Amygdala (tissue), 56 donors: ENCODE results near the gene TNS3.
"Not testable (repeated sequence)": the region's sequence is repeated elsewhere in the genome, so short reads cannot be mapped to it uniquely, and the experiment has no call there.

Source experiments
- DNase-seq, 56 donors: peaks; one replicate each; lab custom pipeline; 2025; lab: John Stamatoyannopoulos, UW

TNS3 gene

DNA sequence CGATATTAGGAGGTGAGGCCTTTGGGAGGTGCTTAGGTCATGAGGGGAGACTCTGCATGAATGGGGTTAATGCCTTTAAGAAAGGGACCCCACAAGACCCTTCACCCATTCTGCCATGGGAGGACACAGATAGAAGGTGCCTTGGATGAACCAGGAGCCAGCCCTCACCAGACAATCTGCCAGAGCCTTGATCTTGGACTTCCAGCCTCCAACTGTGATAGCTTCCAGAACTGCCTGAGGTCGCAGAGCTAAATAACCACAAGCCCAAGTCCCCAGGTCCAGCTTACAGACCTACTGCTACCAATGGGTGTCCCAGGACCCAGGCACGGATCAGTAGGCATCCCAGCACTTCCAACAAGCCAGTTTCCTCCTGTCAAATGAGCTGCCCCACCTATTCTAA is 37.5 kb downstream of the TNS3 start:
- DNase-seq = no peak

DNA sequence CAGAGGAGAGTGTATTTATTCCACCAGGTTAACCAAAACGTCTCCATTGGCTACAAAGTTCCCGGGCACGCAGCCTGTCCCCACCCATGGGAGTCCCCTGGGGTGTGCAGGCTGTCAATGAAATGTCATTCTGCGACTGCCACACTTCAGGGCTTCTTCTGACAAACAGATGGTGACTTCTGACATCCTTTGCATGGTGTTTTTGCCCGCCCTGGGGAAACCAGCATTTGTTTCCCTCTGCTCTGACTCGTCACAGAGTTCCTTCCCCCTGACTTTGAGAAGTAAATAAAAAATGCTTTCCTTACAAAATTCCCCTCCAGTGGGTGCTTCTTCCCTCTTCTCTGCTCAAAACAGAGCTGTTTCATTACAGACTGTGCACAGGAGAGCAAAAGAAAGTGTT is 38.2 kb downstream of the TNS3 start:
- DNase-seq = no peak

DNA sequence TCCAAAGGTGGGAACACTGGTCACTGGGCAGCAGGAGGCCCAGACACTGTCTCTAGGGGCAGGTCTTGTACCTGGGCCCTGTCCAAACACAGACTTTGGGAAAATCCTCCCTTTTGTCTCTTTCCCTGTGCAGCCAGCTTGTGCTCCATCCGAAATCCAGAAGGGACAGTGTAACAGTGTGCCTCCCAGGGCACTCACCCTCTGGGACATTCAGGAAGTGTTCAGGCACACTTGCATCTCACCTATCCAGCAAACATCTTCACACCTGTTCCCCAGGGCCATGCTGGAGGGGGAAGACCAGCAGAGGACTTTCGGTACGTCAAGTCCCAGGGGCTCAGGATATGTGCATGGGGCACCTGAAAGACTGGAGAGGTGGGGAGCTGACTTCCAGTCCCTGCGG is 38.9 kb downstream of the TNS3 start:
- no peak for DNase-seq

DNA sequence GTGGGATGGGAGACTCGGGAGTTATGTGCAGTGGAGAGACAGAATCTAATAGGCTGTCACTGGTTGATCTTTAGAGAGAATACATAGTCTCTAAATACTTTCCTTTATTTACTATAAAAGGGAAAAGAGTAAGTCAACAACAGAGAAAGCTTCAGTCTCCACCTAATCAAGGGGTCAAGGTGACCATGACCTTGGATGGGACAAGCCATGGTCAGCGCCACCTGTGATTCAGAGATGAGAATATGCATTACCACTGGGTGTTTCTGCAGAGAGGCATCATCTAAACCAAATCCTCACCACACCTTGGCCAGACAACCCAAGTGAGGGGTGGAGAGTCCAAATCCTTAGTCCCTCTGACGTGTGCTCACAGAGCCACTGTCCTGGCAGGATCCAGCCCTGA is 39.9 kb downstream of the TNS3 start:
- DNase-seq = no peak

DNA sequence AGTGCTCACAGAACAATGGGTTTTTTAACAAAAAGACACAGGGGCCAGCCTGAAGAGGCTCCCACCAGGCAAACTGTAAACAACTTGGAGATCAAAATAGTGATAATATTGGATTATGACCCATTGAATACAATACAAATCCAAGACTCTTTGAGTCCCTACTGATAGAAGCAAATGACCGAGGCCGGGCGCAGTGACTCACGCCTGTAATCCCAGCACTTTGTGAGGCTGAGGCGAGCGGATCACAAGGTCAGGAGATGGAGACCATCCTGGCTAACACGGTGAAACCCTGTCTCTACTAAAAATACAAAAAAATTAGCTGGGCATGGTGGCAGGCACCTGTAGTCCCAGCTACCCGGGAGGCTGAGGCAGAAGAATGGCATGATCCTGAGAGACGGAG is 40.4 kb downstream of the TNS3 start:
- DNase-seq = not testable (repeated sequence)

DNA sequence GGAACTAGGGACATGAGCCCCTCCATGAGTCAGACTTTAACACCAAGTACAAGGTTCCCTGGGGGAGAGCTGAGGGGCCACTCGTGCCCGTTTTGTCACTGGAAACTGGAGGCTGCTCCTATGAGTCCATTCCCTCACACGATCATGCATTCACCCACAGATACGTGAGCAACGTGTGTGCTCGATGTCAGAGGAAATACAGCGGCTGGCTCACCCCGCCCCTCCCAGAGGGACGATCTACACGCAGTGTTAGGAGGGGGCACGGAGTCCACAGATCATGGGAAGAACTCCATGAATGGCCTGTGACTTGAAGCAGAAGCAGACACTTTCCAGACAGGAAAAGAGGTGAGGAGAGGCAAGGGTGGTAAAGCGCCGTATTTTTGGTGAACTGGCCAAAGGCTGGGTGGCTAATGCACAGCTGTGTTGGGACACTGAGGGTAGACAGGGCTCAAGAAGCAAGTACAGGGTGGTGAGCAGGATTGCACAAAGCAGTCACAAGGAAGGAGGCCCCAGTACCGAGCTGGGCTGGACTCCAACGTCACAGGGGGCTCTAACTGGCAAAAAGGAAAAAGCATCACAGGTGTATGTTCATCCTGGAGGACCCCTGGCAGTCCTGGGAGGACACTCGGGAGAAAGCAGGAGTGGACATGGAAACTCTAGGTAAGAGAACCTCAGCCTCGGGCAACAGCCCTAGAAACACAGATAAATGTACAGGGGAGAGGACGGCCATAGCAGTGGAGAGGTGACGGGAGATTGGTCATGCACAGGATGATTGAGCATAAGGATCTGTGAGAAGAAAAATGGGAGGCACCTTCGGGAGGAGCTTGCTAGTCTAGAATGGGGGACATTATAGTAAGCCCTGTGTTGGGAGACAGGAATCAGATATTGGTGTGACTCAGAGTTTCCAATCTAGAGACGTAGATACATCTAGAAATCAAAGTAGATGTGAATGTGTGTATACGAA is 41.2 kb downstream of the TNS3 start:
- no peak for DNase-seq

DNA sequence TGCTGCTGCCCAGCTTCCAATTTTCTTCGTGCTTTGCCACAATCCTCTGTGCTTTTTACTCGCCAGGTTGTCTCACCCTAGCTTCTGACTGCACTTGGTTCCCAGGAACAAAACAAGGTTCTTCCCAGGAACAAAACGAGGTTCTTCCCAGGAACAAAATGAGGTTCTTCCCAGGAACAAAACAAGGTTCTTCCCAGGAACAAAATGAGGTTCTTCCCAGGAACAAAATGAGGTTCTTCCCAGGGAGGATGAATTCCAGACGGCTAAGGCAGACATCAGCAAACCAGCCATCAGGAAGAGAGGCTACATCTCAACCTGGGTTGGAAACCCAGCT is 41.9 kb downstream of the TNS3 start:
- no peak for DNase-seq

DNA sequence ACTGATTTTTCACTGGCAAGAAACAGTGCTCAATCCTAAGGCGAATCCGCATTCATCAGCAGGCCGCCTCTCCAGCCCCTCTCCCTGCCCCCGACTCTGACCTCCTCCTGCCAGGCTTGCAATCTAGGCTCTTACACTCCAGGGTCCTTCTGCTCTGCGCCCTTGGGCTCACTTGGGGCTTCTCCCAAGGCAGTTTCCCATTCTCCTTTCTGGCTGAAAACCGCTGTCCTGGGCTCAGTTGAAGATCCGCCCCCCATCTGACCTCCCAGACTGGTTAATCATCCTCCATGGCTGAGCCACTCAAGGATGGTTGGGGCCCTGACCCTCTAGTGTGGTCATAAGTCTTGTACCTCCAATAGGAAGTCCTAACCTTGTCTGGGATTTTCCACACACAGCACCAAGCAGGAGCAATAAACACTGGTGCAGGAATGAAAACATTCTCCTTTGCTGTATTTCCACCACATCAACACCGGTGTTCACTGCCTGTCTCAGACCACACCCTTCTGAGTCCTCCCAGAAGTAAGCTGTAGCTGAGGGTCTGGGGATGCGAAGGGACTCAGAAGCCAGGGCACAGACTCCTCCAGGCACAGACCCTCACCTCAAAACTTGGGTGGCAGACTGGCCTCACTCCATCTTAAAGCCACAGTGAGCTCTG is 42.4 kb downstream of the TNS3 start:
- no peak for DNase-seq

DNA sequence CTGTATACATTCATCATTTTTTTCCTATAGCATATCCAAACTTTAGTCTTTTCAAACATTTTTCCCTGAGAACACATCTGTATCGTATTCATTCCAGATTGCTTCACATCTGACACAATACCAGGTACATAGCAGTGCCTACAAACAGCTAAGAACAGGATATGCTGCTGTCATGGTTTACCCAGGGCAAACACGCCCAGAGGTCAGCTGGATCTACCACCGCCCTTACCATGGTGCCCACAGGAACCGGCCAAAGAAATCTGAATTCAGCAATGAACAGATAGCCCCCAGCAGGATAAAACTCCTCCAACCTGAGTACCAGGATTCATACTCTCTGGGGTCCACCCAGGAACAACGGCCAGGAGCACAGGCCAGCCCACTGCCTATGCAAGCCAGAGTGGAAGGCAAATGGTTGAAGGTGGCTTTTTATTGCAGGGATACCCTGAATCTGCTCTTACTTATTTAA is 43.0 kb downstream of the TNS3 start:
- DNase-seq = no peak

DNA sequence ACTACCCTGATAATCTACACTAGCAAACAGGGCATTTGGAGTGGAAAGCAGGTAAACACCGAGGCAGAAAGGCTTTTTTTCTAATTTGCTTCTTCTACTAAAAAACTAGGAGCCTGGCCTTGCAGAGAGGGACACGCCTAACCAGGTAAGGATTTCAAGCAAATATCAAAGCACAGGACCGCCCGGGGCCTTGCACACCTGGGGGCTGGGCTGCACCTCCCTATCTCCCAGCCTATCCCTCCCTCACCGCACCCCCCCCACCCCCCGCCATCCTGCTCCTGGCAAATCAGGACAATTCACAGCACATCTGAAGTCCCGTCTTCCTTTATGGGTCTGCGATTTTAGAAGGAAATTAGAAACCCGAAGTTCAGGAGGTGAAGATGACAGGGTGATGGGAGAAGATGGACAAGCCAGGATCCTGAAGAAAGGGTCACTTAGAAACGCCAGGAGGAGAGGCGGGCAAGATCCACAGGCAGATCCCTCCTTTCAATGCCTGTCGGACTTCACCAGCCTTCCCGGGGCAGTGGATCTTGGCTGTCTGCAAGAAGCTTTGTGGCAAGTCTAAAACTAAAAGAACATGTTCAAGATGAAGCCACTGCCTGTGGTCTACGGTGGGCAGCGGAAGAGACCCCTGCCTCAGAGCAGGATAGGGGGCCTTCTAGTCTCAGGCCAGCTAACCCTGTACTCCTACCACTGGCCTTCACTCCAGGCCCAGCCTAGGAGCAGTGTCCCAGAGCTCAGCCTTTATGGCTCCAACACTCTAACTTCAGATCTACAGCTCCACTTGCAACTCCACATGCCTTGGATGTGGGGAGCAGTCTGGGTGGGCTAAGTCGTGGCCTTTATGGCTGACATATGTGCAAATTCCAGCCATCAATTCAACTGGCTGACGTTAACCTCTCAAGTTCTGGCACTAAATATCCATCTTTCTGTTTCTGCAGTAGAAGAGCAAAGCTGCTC is 43.9 kb downstream of the TNS3 start:
- no peak for DNase-seq

DNA sequence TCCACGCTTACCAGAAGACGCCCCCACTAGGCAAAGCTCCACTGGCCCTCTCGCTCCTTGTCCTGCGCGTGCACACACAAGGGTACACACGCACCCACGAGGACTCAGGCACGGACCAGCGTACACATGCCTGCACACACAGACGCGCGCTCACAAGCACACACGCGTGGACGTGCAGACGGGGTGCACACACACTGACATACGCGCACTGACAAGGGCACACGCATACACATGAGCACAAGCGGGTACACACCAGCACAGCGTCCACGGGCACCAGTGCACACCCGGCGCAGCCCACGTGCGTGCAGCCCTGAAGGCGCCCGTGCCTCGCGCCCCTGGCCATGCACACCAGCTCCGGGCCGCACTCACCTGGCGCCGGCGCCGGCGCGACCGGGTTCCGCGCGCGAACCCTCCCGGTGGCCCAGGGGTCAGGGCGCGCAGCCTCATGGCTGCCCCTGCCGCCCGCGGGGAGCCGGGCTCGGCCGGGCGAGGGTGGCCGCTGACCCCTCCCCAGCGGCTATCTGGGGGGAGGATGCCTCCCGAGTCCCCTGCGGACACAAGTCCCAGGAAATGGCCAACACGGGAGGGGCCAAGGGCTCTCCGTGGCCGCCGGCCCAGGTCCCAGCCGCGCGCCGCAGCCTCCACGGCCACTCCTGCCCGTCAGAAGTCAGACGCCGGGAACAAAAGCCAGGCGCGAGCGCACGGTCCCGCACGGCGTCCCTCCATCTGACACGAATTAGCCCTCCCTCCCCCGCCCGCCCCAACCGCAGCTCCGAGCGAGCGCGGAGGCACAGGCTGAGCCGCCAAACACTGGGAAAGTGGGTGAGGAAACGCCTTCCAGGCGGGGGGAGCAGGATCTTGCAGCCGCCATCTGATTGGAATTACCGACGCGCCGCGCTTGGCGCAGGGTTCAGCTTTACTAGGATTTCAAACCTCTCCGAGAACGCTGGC is 45.0 kb downstream of the TNS3 start:
- peak in 13 of 56 donors; percentile 7 to 30 (median 19) for DNase-seq

DNA sequence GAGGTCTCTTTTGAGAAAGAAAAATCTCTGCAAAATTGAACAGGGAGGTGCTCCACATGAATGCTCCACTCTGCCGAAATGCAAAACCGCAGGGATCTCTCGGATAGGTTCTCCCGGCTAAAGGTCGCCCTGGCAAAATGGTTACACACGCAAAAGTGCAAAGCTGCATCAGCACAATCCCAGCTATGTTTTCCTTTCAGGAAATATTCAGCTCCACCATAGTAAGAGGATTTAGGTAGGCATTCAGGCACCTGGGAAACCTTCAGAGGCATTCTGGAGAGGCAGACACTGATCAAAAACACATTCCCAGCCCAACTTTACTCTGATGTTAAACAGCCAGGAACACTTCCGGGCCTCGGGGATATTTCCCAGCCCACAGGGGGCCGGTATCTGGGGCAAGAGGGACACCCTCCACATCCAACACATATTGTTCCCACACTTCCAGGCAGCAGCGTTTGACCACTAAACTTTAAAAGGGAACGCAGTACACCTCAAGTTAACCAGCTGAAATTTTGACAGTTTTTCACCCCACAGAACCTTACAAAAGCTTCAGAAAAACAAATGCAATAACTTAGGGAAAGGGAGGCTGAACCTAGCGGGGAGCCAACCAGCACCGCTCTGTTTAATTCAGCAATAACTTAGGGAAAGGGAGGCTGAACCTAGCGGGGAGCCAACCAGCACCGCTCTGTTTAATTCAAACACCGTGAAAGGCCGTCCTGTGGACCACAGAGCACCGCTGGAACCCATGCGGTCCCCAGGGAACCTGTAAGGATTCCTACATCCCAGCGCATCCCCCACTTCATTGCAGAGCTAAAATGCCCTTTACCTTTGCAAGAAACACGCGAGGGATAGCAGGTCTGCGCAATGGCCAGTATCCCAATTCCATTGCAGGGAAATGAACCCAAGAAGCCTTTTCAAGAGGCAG is 45.9 kb downstream of the TNS3 start:
- DNase-seq = peak in 1 of 56 donors; percentile 10

DNA sequence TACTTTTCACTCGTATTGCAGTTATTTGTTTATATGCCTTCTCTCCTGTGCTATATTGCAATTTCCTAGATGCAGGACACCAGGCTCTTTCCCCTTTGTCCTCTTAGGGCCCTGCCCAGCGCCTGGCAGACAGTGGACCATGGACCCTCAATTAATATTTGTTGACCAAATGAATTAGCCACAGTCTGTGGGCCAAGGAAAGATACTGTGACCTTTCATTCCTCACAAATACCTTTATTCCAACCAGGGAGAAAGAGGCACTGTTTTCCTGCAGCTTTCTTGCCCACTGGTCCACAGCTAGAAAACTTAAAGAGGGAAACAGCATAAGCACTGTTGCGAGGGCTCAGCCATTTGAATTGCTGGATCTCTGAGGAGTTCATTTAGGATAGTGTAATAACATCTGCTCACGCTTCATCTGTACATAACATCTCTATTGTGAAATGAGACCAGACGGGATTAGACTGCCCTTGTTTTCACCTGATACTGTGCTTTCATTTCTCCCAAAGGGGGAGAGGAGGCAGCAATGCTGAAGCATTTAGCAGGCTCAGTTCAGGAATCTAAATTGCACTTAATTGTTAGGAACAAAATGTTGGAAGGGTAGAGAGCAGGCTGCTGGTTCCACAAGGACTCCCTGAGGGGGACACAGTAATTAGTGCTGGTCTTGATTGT is 46.7 kb downstream of the TNS3 start:
- peak in 5 of 56 donors; percentile 7 to 44 (median 18) for DNase-seq

DNA sequence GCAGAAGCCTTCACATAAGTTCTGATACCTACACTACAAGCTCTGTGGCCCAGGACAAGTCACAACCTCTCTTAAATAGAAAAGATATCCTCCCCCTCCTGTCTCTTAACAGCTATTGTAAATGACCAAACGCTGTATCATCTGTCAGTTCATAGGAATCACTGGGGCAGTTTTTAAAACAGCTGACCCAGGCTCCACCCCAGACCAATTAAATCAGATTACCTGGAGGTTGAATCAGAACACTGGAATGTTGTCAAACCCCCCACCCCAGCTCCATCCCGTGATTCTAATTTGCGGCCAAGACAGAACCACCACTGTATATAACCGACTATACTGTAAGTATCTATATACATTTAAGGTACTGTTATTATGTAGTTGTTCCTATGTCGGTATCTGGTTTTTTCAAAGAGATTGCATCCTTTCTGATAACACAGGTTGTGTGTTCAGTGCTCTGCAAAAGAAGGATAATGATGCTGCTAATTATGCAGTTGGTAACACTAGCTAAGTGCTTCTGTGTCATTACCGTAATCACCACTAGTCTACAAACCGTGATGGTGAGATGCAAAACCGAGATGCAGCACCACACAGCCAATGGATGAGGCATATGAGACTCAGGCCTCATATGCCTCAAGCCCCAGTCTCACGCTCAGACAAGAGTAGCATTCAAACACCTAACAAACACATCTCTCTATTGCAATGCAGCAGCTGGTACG is 47.4 kb downstream of the TNS3 start:
- no peak for DNase-seq

DNA sequence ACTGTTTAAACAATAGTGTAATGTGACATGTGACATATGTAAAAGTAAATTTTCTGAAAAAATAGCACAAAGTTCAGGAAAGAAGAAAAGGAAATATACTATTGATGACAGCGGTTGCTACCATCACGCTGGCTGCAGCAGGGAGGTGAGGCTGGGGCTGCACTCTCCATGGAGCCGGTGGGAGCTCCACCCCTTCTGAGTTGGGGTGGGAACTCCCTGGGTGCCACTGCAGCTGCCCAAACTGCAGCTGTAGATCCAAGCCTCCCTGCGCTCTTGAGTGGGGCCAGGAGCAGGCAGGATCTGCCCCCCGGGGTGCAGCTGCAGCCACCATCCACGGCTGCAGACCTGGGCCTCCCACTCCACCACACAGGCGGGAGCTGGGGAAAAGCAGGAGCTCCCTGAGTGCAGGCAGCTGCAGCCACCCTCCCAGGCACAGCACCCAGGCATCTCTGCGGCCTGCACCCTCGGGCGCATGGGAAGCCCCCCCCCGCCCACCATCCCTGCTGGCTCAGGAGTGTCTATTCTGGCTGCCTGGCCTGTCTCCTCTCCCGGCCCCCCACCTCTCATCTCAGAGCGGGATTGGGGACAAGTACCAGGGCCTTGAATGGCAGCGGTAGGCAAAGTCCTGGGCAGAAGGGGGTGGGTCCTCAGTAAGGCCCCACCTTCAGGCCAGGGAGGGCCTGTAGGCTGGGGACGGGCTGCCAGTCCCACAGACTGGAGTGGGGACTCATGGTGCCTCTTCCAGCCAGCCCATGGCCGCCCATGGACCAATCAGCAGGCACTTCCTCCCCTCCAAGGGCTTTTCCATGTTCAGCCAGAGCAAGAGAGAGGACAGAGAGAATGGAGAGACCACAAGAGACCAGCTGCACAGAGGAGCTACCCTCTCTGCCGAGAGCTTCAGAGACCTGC is 50.1 kb downstream of the TNS3 start:
- DNase-seq = no peak
